Hepatocyte (in vitro differentiated cells): ENCODE data around the gene GPN1. TPM values are rescaled to one million over a fixed set of nuclear protein-coding genes. Genes with fewer than 3 reads are reported as not detected.

ENCODE experiments used
- DNase-seq: peaks from one replicate; pipeline ENCODE4 v3.0.0-alpha.2; 2016; ENCODE audit warnings: low spot score
- H2AFZ ChIP-seq: fragments of 200-600 bp; sonication (generic); 2 replicates; pipeline ENCODE4 v1.6.0; 2016; ENCODE audit warnings: antibody characterized with exemption, mild to moderate bottlenecking
- H3K27ac ChIP-seq: fragments of 200-600 bp; sonication (generic); 2 replicates; pipeline ENCODE4 v1.5.1; 2016; ENCODE audit warnings: mild to moderate bottlenecking
- H3K27me3 ChIP-seq: fragments of 200-600 bp; sonication (generic); 2 replicates; pipeline ENCODE4 v1.6.1; 2016
- H3K36me3 ChIP-seq: fragments of 200-600 bp; sonication (generic); replicated peaks from 2 replicates; pipeline ENCODE4 v1.5.1; 2016; ENCODE audit warnings: low read depth; ENCODE audit not compliant: insufficient read depth
- H3K4me1 ChIP-seq: fragments of 200-600 bp; sonication (generic); 2 replicates; pipeline ENCODE4 v1.5.1; 2016; ENCODE audit warnings: mild to moderate bottlenecking, moderate library complexity; ENCODE audit not compliant: insufficient read depth
- H3K4me2 ChIP-seq: fragments of 200-600 bp; sonication (generic); 2 replicates; pipeline ENCODE4 v1.6.0; 2016
- H3K4me3 ChIP-seq: fragments of 200-600 bp; sonication (generic); 2 replicates; pipeline ENCODE4 v1.5.1; 2016; ENCODE audit warnings: mild to moderate bottlenecking
- H3K79me2 ChIP-seq: fragments of 200-600 bp; sonication (generic); 2 replicates; pipeline ENCODE4 v1.6.0; 2017; ENCODE audit warnings: mild to moderate bottlenecking
- H3K9me2 ChIP-seq: fragments of 200-600 bp; sonication (generic); replicated peaks from 2 replicates; pipeline ENCODE4 v1.6.0; 2017; ENCODE audit warnings: mild to moderate bottlenecking; ENCODE audit not compliant: insufficient read depth
- H3K9me3 ChIP-seq: fragments of 200-600 bp; sonication (generic); 2 replicates; pipeline ENCODE4 v1.5.1; 2016; ENCODE audit warnings: low read depth, mild to moderate bottlenecking
- H4K20me1 ChIP-seq: fragments of 200-600 bp; sonication (generic); 2 replicates; pipeline ENCODE4 v1.6.0; 2016; ENCODE audit warnings: mild to moderate bottlenecking; ENCODE audit not compliant: insufficient read depth, poor library complexity, severe bottlenecking
- EZH2 ChIP-seq: fragments of 200-600 bp; sonication (generic); IDR thresholded peaks from 2 replicates; pipeline ENCODE4 v1.6.1; 2016; ENCODE audit warnings: antibody characterized with exemption, mild to moderate bottlenecking, borderline replicate concordance
- EZH2phosphoT487 ChIP-seq: fragments of 200-600 bp; sonication (generic); IDR thresholded peaks from one replicate; pipeline ENCODE4 v1.6.1; 2018; ENCODE audit warnings: antibody characterized with exemption, mild to moderate bottlenecking, low read depth, moderate library complexity; ENCODE audit not compliant: unreplicated experiment, severe bottlenecking
- WGBS: methylation state at CpG from one replicate; pipeline ENCODE4 v1.1.6; 2016; ENCODE audit warnings: low lambda C conversion rate; ENCODE audit errors: missing lambda C conversion rate; 5-methylcytosine and 5-hydroxymethylcytosine counted together
- polyA plus RNA-seq: library from polyadenylated mRNA; unstranded; fragments of >200 nt; fragmentation: Nextera tagmentation; extraction: Ambion mirVana; gene quantifications from 2 replicates; pipeline ENCODE4 v1.2.1, GENCODE V29; 2016
- total RNA-seq: library from RNA; depleted of rRNA; stranded (reverse); fragments of >200 nt; gene quantifications from 2 replicates; pipeline ENCODE4 v1.2.3, GENCODE V29; 2014
- TF ChIP-seq, protein P1 (sequence below): fragments of 200-600 bp; sonication (generic); IDR thresholded peaks from 2 replicates; pipeline ENCODE4 v1.5.1; 2016; ENCODE audit warnings: antibody characterized with exemption, mild to moderate bottlenecking; ENCODE audit not compliant: poor library complexity

Gene GPN1
- total and polyA plus RNA-seq, 2 experiments from 2014 or later, result 35.8 to 46.7 TPM

DNA sequence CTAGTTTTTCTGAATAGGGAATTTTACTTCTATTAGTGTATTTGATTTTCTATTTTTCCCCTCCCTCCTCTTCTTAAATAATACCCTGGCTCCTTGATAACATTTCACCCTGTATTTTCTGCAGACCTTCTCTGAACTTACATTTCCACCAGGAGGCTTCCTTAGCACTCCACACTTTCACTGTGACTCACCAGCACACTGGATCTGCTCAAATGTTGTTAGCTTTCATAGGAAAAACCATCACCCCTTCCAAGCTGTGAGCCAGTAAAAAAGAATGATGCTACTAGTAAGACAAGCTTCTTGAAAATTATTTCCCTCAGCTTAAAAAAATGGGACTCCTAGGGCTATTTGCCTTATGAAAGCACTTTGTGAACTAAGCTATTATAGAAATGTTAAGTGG, 18.4 kb downstream of the GPN1 start:
- H3K27ac ChIP-seq, result no peak overlapping the region
- H3K4me1 ChIP-seq, result no peaks in the 10 kb centered on the region
- TF ChIP-seq EZH2 (no peak), EZH2phosphoT487 (no peak)
- TF ChIP-seq, protein P1, sequence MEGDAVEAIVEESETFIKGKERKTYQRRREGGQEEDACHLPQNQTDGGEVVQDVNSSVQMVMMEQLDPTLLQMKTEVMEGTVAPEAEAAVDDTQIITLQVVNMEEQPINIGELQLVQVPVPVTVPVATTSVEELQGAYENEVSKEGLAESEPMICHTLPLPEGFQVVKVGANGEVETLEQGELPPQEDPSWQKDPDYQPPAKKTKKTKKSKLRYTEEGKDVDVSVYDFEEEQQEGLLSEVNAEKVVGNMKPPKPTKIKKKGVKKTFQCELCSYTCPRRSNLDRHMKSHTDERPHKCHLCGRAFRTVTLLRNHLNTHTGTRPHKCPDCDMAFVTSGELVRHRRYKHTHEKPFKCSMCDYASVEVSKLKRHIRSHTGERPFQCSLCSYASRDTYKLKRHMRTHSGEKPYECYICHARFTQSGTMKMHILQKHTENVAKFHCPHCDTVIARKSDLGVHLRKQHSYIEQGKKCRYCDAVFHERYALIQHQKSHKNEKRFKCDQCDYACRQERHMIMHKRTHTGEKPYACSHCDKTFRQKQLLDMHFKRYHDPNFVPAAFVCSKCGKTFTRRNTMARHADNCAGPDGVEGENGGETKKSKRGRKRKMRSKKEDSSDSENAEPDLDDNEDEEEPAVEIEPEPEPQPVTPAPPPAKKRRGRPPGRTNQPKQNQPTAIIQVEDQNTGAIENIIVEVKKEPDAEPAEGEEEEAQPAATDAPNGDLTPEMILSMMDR, result no peak
- no peaks in the 10 kb centered on the region for H3K27me3 ChIP-seq
- no peaks in the 10 kb centered on the region for H3K36me3 ChIP-seq
- no peaks in the 10 kb centered on the region for H4K20me1 ChIP-seq
- no peaks in the 10 kb centered on the region for H3K9me2 ChIP-seq
- H3K79me2 ChIP-seq, result no peaks in the 10 kb centered on the region
- H3K4me3 ChIP-seq, result no peak overlapping the region
- no peak for DNase-seq
- no peak overlapping the region for H3K4me2 ChIP-seq
- H3K9me3 ChIP-seq, result no peaks in the 10 kb centered on the region
- no peak overlapping the region for H2AFZ ChIP-seq

DNA sequence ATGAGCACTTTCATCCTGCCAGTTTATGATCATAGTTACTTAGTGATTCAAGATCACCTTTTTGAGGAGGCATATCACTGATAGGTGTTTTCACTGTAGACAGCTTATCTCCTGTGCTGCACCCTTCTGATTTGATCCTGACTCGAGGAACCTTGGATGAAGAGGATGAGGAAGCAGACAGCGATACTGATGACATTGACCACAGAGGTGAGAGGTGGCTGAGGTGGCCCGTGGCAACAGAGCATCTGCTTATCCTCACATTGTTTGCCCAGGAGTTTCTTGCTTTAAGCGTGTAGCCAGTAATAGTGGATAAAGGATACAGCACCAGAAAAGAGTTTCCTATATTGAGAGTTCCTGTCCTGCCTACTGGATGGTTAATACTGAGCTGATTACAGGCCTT, 18.9 kb downstream of the GPN1 start:
- Histone ChIP-seq H3K79me2 (no peaks in the 10 kb centered on the region), H3K27me3 (no peaks in the 10 kb centered on the region), H3K9me2 (no peaks in the 10 kb centered on the region), H4K20me1 (no peaks in the 10 kb centered on the region), H3K4me1 (no peaks in the 10 kb centered on the region), H3K27ac (no peak overlapping the region), H3K36me3 (no peaks in the 10 kb centered on the region), H3K9me3 (no peaks in the 10 kb centered on the region), H2AFZ (no peak overlapping the region), H3K4me3 (no peak overlapping the region), H3K4me2 (no peak overlapping the region)
- TF ChIP-seq, protein P1, result no peak
- TF ChIP-seq EZH2 (no peak), EZH2phosphoT487 (no peak)
- no peak for DNase-seq
- WGBS, result 92% methylated on average over 4 of the region's 4 CpGs

DNA sequence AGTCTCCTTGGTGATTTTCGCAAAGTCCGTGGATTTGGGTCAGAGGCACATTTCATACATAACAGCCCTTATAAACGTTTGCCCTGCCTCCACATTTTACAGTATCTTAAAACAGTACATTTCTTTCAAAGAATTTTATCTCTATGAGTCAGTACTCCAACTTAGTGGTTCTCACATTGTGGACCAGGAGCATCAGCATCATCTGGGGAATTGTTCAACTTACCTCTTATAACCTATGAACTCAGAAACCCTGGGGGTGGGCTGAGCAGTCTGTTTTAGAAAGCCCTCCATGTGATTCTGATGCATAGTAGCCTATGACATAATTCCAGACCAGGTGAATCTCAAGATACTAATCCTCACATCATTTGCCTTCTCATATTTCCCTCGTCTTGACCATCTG, 22.2 kb downstream of the GPN1 start:
- Histone ChIP-seq H3K27ac (no peak overlapping the region), H3K9me3 (no peaks in the 10 kb centered on the region), H3K79me2 (no peaks in the 10 kb centered on the region), H3K36me3 (no peaks in the 10 kb centered on the region), H3K27me3 (no peaks in the 10 kb centered on the region), H3K4me2 (no peak overlapping the region), H3K4me3 (no peak overlapping the region), H4K20me1 (no peaks in the 10 kb centered on the region), H3K4me1 (no peaks in the 10 kb centered on the region), H2AFZ (no peak overlapping the region), H3K9me2 (no peaks in the 10 kb centered on the region)
- TF ChIP-seq EZH2phosphoT487, result no peak
- no peak for TF ChIP-seq EZH2
- TF ChIP-seq, protein P1, result no peak
- DNase-seq, result no peak
- WGBS, result 82% methylated on average over 4 of the region's 4 CpGs

DNA sequence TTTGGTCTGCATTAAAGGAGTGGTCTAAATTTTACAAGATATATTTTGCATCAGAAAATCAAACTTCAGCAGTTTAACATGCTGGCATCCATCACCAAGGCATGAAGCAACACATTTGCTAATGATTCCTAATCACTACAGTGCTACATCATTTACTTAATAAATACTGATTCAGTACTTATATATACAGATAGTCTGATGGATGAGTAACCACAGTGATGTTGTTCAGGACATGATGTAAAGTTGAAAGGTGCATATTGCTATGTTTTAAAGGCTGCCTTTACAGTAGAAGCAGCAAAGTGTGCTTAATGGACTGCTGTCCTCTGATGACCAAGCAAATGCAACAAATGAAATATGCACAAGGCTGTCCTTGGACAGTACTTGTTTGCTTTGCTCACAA, 23.5 kb downstream of the GPN1 start:
- Histone ChIP-seq H3K9me3 (no peaks in the 10 kb centered on the region), H3K4me1 (no peaks in the 10 kb centered on the region), H3K4me3 (no peak overlapping the region), H4K20me1 (no peaks in the 10 kb centered on the region), H2AFZ (no peak overlapping the region), H3K9me2 (no peaks in the 10 kb centered on the region), H3K27me3 (no peaks in the 10 kb centered on the region), H3K36me3 (no peaks in the 10 kb centered on the region), H3K27ac (no peak overlapping the region), H3K79me2 (no peaks in the 10 kb centered on the region), H3K4me2 (no peak overlapping the region)
- no peak for DNase-seq
- no peak for TF ChIP-seq EZH2phosphoT487
- TF ChIP-seq EZH2, result no peak
- TF ChIP-seq, protein P1, result no peak
